Measurements from ENCODE around the gene ETNK1.
"Not testable (repeated sequence)": the region's sequence is repeated elsewhere in the genome, so short reads cannot be mapped to it uniquely, and the experiment has no call there.

The ETNK1 gene

DNA sequence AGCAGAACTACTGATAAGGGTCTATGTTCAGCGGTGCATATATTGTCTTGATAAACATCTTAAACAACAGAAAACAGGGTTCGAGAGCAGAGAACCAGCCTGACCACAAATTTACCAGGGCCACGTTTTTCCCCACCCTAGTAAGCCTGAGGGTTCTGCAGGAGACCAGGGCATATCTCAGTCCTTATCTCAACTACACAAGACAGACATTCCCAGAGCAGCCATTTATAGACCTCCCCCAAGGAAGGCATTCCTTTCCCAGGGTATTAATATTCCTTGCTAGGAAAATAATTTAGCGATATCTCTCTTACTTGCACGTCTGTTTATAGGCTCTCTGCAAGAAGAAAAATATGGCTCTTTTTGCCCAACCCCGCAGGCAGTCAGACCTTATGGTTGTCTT lies 12.1 kb upstream of the ETNK1 start:
- ATAC-seq: not testable (repeated sequence)

DNA sequence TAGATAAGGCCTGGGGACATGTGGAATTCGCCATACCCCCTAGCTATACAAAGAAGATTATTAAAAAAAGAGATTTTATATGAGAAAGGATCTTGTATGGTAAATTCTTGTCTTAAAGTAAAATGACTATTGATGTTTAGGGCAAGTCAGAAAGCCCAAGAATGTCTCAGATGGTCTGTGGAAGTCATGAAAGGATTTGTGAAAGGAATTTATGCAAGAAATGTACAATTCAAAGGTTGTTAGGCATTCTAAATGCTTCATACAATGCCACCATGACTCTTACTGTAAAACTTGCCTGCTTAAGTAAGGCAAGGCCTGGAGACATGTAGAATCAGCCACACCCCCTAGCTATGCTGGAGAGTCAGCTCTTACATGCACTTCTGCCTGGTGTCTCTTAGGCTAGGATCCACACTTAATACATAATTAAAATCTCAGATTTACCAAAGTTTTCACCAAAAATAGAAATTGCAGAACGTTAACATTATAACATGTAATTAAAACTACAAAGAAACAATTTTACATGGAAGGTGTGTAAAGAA lies 8.9 kb upstream of the ETNK1 start:
- no peak for ATAC-seq
- TF ChIP-seq, protein P1, sequence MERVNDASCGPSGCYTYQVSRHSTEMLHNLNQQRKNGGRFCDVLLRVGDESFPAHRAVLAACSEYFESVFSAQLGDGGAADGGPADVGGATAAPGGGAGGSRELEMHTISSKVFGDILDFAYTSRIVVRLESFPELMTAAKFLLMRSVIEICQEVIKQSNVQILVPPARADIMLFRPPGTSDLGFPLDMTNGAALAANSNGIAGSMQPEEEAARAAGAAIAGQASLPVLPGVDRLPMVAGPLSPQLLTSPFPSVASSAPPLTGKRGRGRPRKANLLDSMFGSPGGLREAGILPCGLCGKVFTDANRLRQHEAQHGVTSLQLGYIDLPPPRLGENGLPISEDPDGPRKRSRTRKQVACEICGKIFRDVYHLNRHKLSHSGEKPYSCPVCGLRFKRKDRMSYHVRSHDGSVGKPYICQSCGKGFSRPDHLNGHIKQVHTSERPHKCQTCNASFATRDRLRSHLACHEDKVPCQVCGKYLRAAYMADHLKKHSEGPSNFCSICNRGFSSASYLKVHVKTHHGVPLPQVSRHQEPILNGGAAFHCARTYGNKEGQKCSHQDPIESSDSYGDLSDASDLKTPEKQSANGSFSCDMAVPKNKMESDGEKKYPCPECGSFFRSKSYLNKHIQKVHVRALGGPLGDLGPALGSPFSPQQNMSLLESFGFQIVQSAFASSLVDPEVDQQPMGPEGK (CRISPR knock-in tag; IDR thresholded peaks at IDR 0.05; ENCODE audit: borderline replicate concordance): no peak
- TF ChIP-seq ZFP3 (CRISPR knock-in tag; IDR thresholded peaks at IDR 0.05): no peak
- TF ChIP-seq GLIS3 (CRISPR knock-in tag; IDR thresholded peaks at IDR 0.05): no peak
- TF ChIP-seq, protein P2, sequence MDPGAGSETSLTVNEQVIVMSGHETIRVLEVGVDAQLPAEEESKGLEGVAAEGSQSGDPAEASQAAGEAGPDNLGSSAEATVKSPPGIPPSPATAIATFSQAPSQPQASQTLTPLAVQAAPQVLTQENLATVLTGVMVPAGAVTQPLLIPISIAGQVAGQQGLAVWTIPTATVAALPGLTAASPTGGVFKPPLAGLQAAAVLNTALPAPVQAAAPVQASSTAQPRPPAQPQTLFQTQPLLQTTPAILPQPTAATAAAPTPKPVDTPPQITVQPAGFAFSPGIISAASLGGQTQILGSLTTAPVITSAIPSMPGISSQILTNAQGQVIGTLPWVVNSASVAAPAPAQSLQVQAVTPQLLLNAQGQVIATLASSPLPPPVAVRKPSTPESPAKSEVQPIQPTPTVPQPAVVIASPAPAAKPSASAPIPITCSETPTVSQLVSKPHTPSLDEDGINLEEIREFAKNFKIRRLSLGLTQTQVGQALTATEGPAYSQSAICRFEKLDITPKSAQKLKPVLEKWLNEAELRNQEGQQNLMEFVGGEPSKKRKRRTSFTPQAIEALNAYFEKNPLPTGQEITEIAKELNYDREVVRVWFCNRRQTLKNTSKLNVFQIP (CRISPR knock-in tag; IDR thresholded peaks at IDR 0.05; ENCODE audit: borderline replicate concordance, low read depth): no peak
- TF ChIP-seq, protein P3, sequence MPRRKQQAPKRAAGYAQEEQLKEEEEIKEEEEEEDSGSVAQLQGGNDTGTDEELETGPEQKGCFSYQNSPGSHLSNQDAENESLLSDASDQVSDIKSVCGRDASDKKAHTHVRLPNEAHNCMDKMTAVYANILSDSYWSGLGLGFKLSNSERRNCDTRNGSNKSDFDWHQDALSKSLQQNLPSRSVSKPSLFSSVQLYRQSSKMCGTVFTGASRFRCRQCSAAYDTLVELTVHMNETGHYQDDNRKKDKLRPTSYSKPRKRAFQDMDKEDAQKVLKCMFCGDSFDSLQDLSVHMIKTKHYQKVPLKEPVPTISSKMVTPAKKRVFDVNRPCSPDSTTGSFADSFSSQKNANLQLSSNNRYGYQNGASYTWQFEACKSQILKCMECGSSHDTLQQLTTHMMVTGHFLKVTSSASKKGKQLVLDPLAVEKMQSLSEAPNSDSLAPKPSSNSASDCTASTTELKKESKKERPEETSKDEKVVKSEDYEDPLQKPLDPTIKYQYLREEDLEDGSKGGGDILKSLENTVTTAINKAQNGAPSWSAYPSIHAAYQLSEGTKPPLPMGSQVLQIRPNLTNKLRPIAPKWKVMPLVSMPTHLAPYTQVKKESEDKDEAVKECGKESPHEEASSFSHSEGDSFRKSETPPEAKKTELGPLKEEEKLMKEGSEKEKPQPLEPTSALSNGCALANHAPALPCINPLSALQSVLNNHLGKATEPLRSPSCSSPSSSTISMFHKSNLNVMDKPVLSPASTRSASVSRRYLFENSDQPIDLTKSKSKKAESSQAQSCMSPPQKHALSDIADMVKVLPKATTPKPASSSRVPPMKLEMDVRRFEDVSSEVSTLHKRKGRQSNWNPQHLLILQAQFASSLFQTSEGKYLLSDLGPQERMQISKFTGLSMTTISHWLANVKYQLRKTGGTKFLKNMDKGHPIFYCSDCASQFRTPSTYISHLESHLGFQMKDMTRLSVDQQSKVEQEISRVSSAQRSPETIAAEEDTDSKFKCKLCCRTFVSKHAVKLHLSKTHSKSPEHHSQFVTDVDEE (CRISPR knock-in tag; IDR thresholded peaks at IDR 0.05): no peak
- TF ChIP-seq ZFP30 (CRISPR knock-in tag; IDR thresholded peaks at IDR 0.05): no peak
- TF ChIP-seq, protein P4, sequence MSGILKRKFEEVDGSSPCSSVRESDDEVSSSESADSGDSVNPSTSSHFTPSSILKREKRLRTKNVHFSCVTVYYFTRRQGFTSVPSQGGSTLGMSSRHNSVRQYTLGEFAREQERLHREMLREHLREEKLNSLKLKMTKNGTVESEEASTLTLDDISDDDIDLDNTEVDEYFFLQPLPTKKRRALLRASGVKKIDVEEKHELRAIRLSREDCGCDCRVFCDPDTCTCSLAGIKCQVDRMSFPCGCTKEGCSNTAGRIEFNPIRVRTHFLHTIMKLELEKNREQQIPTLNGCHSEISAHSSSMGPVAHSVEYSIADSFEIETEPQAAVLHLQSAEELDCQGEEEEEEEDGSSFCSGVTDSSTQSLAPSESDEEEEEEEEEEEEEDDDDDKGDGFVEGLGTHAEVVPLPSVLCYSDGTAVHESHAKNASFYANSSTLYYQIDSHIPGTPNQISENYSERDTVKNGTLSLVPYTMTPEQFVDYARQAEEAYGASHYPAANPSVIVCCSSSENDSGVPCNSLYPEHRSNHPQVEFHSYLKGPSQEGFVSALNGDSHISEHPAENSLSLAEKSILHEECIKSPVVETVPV (CRISPR knock-in tag; IDR thresholded peaks at IDR 0.05): no peak
- no peak for TF ChIP-seq ISL1 (CRISPR knock-in tag; IDR thresholded peaks at IDR 0.05)
- TF ChIP-seq, protein P5, sequence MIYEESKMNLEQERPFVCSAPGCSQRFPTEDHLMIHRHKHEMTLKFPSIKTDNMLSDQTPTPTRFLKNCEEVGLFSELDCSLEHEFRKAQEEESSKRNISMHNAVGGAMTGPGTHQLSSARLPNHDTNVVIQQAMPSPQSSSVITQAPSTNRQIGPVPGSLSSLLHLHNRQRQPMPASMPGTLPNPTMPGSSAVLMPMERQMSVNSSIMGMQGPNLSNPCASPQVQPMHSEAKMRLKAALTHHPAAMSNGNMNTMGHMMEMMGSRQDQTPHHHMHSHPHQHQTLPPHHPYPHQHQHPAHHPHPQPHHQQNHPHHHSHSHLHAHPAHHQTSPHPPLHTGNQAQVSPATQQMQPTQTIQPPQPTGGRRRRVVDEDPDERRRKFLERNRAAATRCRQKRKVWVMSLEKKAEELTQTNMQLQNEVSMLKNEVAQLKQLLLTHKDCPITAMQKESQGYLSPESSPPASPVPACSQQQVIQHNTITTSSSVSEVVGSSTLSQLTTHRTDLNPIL (CRISPR knock-in tag; IDR thresholded peaks at IDR 0.05; ENCODE audit: low read depth): no peak
- no peak for TF ChIP-seq PPARA (CRISPR knock-in tag; IDR thresholded peaks at IDR 0.05; ENCODE audit: borderline replicate concordance)
- TF ChIP-seq OSR1 (CRISPR knock-in tag; IDR thresholded peaks at IDR 0.05): no peak
- TF ChIP-seq TOX (CRISPR knock-in tag; IDR thresholded peaks at IDR 0.05; ENCODE audit: borderline replicate concordance): no peak
- no peak for TF ChIP-seq ESRRG (CRISPR knock-in tag; IDR thresholded peaks at IDR 0.05)
- TF ChIP-seq ZNF70 (CRISPR knock-in tag; IDR thresholded peaks at IDR 0.05): no peak
- no peak for TF ChIP-seq ZC3H10 (CRISPR knock-in tag; IDR thresholded peaks at IDR 0.05)
- no peak for TF ChIP-seq CSDC2 (CRISPR knock-in tag; IDR thresholded peaks at IDR 0.05)
- no peak for TF ChIP-seq ARNTL (CRISPR knock-in tag; IDR thresholded peaks at IDR 0.05; ENCODE audit: borderline replicate concordance, low read depth)

DNA sequence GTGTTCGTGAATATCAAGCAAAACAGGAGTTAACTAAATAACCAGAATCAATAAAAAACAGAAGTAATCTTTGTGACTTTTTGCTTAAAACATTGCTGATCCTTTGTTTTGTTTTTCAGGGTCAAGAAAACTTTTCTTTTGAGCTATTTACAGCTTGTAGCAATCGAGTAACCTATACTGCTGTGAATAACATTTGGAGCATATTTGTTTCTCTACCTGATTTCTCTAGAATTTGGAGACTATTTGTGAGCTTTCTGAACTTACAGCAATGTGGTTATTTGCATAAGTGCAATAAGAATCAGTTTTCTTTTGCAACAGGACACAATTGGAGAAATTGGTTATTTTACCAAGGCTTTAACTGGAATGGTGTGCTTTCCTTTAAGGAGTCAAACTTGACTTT lies 7.3 kb upstream of the ETNK1 start:
- TF ChIP-seq ZNF8 (CRISPR knock-in tag; IDR thresholded peaks at IDR 0.05) (no peak), TOX (CRISPR knock-in tag; IDR thresholded peaks at IDR 0.05; ENCODE audit: borderline replicate concordance) (no peak), ZNF70 (CRISPR knock-in tag; IDR thresholded peaks at IDR 0.05) (no peak), SNAI2 (CRISPR knock-in tag; IDR thresholded peaks at IDR 0.05) (no peak), TCF4 (CRISPR knock-in tag; IDR thresholded peaks at IDR 0.05; ENCODE audit: borderline replicate concordance) (no peak), PPARA (CRISPR knock-in tag; IDR thresholded peaks at IDR 0.05; ENCODE audit: borderline replicate concordance) (no peak), ISL1 (CRISPR knock-in tag; IDR thresholded peaks at IDR 0.05) (no peak)
- TF ChIP-seq, protein P5 (CRISPR knock-in tag; IDR thresholded peaks at IDR 0.05; ENCODE audit: low read depth): no peak
- TF ChIP-seq, protein P2 (CRISPR knock-in tag; IDR thresholded peaks at IDR 0.05; ENCODE audit: borderline replicate concordance, low read depth): no peak
- TF ChIP-seq, protein P1 (CRISPR knock-in tag; IDR thresholded peaks at IDR 0.05; ENCODE audit: borderline replicate concordance): no peak
- ATAC-seq: no peak
